ENCODE results near the gene SIGLEC12.
"Not testable (repeated sequence)": the region's sequence is repeated elsewhere in the genome, so short reads cannot be mapped to it uniquely, and the experiment has no call there.

SIGLEC12 gene

DNA sequence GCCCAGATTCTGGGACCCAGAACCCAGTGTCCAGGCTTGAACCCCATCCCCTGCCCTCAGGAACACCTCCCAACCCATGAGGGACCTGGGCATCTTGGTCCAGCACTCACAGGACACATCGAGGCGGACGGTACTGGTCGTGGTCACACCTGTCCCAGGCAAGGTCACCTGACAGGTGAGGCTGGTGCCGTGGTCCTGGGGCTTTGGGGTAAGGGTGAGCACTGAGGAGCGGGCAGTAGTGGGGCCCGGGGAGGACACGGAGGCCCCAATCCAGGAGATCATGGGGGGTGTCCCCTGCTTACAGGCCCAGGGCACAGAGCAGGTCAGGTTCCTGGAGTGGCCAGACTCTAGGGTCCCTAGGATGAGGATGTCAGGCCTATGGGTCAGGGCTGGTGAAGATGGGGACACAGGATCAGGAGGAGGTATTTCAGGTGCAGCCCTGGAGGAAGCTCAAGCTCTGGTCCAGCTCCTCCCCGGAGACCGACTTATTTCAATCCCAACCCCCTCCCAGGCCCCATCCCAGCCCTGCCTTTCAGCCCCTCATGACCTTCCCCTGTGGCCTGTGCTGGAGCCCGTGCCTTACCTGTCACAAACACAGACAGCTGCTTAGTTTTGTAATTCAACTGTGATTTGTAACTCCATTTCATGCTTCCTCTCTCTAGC lies 44.1 kb downstream of the SIGLEC12 start:
- DNase-seq (ENCODE audit: low read depth), result no peak

DNA sequence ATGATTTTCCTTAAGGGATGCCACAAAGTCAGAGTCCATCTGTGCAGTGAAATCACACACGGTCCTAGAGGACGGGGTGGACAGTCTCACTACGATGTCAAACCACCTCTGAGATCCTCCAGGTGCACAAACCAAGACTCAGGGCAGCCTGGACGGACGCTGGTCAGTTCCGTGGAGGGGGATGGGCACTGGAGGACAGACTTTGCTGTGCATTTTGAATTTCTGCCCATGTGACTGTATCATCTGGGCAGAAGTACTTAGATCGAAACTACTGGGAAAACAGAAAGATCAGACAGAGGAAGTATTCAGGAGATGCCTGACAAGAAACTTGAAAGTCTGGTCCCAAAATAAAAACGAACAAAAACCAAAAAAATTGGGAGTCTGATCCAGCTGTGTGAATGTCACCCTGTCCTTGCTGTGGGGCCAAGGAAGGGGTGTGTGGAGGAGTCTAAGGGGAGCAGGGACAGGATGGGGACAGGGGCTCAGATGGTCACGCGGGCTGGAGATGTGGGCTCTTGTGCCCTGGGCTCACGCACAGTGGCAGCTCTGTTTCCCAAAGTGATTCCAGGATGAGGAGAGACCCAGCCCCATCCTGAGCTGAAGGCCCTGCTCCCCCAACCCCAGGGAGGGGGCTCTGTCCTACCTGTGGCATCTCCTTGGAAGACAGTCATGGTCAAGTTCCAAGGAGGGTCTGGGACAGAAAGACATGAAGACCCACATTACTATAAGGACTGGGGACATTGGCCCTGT lies 44.9 kb downstream of the SIGLEC12 start:
- no peak for DNase-seq (ENCODE audit: low read depth)

DNA sequence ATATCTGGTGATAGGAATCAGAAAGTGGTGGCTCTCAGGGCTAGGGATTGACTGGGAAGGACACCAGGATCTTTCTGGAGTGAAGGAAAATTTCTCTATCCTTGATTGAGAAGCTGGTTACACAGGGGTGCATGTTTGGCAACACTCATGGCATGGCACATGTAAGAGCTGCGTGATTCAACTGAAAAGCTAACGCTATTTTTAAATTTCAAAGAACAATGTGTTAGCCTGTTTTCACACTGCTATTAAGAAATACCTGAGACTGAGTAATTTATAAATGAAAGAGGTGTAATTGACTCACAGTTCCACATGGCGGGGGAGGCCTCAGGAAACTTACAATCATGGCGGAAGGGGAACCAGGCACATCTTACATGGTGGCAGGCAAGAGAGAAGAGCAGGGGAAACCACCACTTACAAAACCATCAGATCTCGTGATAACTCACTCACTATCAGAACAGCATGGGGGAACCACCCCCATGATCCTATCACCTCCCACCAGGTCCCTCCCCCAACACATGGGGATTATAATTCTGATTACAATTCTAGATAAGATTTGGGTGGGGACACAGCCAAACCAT lies 50.8 kb downstream of the SIGLEC12 start:
- DNase-seq (ENCODE audit: low read depth), result peak; percentile 50

DNA sequence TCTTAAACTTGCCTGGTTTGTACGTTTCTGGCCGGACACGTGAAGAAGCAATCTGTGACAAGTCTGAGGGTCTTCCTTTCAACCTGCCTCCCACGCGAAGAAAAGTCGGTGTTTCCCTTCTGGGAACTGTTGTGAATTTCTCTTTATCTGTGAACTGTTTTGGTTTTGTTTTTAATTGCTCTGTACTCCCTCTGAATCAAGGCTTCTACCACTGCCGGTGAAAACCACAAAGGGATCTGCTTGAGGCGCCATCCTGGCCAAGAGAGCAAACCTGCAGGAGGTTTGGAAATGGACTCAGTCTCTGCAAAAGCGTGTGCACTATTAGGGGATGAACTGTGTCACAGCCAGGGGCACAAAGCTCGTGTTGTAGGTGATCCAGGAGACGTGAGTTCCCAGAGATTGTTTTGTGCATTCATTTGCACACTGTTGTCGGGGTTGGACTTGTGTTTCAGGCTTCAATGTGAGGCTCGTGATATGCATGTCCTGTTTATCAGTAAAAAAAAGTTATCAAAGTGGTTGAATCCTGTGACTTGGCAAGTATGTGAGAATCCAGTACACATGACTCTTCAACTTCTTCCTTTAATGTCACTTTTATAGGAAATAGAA lies 53.1 kb downstream of the SIGLEC12 start:
- peak; percentile 49 for DNase-seq (ENCODE audit: low read depth)

DNA sequence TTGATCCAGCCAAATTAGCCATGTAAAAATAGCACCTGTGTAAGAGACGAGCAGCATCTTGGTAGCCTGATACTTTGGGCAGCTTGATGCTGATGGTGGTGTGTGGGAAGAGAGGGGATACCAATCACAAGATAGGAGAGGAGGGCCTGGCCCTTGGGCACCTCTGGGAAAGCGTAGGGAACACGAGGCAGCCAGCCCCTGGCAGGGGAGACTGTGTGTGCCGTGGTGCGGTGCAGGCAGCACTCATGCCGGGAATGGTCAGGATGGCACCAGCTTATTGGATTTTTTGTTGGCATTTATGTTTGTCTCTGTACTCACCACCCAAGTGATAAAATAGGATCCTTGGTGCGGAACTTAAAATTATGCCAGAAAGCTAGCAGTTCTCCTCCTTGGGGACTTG lies 53.6 kb downstream of the SIGLEC12 start:
- DNase-seq (ENCODE audit: low read depth), result no peak

DNA sequence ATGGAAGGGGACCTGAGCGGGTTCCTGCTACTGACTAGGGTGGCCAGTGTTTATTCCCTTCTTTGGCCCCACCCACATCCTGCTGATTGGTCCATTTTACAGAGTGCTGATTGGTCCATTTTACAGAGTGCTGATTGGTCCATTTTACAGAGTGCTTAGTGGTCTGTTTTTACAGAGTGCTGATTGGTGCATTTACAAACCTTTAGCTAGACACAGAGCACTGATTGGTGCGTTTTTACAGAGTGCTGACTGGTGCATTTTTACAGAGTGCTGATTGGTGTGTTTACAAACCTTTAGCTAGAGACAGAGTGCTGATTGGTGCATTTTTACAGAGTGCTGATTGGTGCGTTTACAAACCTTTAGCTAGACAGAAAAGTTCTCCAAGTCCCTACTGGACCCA lies 54.1 kb downstream of the SIGLEC12 start:
- DNase-seq (ENCODE audit: low read depth), result not testable (repeated sequence)

DNA sequence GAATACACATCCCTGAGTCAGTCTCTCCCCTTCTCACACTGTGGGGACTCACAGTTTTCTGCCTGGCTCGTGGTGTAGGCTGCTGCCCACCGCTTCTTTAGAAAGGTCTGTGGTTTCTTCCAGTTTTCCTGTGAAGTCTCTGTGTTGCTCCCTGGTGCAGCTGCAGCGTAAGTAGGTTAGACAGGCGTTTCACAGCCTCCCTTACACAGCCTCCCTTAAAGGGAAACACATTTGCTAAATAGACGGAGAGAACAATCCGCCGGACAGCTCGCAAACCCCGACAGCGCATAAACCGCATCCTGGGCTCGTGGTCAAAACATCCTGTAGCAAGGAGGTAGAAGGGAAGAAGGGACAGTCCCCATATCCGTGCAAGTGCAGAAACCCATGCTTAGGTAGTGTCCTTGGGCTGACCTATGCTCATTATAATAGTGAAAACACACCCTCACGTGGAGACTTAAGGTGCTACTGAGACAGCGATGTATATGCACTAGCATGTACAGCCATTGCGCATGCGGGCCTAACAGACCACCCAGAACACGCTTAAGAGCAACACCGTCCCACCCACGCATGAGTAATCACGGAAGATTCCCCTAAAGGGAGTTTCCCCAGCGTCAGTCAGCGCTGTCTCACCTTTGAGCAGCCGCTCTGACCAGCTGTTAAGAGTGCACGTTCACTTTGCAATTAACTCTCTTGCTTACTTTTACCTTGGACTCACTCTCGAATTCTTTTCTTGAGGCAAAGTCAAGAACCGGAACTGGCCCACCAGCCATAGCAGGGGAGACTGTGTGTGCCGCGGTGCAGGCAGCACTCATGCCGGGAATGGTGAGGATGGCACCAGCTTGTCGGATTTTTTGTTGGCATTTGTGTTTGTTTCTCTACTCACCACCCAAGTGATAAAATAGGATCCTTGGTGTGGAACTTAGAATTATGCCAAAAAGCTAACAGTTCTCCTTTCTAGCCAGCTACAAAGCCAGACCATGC lies 59.9 kb downstream of the SIGLEC12 start:
- peak; percentile 83 for DNase-seq (ENCODE audit: low read depth)

Measured in activated T-cell treated with anti-CD3 and anti-CD28 coated beads for 48 hours (primary cell).